Suprapubic skin (tissue), 4 donors: ENCODE data around the gene CRY2.

Experiments
- CTCF ChIP-seq, 2 donors: fragments of 200-600 bp in 1 of 2; fragments of 450-650 bp in 1 of 2; sonication (generic) in 1 of 2; IDR thresholded peaks; one replicate each; pipeline ENCODE4 v1.5.1; 2016 to 2019; ENCODE audit warnings: antibody characterized with exemption in 2 of 2, mild to moderate bottlenecking in 1 of 2, moderate library complexity in 1 of 2
- EP300 ChIP-seq: sonication (generic); formaldehyde crosslinking; IDR thresholded peaks from one replicate; pipeline ENCODE4 v1.6.1; 2017; ENCODE audit warnings: antibody characterized with exemption
- POLR2A ChIP-seq, 2 donors: fragments of 450-650 bp; IDR thresholded peaks; one replicate each; pipeline ENCODE4 v1.6.1; 2017; ENCODE audit warnings: antibody characterized with exemption in 2 of 2, mild to moderate bottlenecking in 2 of 2, moderate library complexity in 2 of 2
- POLR2AphosphoS5 ChIP-seq, 3 donors: sonication (generic); formaldehyde crosslinking; IDR thresholded peaks; one replicate each; pipeline ENCODE4 v1.6.1; 2017; ENCODE audit warnings: antibody characterized with exemption in 3 of 3

DNA sequence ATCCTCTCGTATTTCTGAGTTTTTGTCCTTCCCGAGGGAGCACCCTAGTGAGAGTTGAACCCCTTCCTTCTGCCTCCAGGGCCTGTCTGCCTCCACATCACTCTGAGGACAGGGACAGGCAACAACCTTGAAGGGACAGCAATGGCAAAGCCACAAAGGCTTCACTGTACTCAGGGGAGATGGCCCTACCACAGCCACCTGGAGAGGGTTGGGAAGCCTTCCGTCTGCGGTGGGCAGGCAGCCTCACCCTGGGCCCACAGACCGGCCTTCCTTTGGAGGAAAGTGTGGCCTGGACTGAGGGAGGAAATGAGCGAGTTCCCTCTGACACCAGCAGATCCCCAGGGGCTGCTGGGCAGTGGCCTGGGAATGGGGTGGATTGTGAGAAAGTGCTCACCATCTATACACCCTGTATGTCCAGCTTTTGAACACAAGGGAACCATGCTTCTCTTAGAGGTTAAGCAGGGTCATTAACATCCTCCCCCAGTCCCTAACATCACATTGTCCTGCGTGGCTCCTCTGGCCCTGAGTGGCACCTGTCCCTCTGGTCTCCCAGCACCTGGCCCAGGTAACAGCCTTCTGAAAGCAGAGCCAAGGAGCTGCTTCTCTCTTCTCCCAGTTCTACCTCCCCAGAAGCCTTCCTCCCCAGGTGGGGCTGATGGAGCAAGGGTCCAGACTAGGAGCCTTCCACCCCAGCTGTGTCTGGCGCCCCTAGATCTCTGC lies 35.5 kb upstream of the CRY2 start:
- TF ChIP-seq POLR2A (IDR thresholded peaks at IDR 0.05) (no peak), CTCF (IDR thresholded peaks at IDR 0.05) (no peak), EP300 (no peak), POLR2AphosphoS5 (IDR thresholded peaks at IDR 0.05) (no peak)
